ENCODE measurements around the gene KDF1.

The KDF1 gene

DNA sequence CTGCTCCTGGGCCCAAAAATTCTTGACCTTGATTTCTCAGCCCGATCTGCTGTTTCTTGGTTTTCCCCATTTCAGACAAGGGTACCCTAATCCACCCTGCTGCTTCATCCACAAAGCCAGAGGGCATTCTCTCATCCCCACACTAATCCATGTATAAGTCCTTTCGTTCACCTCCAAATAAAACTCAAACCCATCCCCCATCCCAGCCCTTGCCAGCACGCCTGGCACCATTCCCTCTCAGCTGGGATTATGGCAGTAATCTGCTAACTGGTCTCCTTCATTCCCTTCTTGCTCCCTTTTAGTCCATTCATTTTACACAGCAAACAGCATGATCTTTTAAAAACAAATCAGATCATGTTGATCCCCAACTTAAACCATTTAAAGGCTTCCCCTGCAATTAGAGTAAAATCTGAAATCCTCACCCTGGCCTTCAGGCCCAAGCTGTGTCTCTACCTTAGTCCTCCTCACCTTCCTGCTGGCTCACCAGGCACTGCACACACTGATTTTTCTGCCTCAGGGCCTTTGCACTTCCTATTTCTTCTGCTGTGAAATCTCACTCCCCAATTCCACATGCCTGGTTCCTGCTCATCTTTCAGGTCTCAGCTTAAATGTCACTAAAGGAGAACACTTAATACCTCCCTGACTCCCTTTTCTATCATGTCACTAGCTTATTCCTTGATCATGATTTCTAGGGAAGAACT lies 21.0 kb upstream of the KDF1 start:
- H3K4me3 ChIP-seq (replicated peaks; ENCODE audit: low read depth, low read length), result no peak overlapping the region
- DNase-seq (ENCODE audit: low read depth), result no peak
- TF ChIP-seq, protein P1, sequence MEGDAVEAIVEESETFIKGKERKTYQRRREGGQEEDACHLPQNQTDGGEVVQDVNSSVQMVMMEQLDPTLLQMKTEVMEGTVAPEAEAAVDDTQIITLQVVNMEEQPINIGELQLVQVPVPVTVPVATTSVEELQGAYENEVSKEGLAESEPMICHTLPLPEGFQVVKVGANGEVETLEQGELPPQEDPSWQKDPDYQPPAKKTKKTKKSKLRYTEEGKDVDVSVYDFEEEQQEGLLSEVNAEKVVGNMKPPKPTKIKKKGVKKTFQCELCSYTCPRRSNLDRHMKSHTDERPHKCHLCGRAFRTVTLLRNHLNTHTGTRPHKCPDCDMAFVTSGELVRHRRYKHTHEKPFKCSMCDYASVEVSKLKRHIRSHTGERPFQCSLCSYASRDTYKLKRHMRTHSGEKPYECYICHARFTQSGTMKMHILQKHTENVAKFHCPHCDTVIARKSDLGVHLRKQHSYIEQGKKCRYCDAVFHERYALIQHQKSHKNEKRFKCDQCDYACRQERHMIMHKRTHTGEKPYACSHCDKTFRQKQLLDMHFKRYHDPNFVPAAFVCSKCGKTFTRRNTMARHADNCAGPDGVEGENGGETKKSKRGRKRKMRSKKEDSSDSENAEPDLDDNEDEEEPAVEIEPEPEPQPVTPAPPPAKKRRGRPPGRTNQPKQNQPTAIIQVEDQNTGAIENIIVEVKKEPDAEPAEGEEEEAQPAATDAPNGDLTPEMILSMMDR (IDR thresholded peaks at IDR 0.05; ENCODE audit: low read length, missing control alignments), result no peak

DNA sequence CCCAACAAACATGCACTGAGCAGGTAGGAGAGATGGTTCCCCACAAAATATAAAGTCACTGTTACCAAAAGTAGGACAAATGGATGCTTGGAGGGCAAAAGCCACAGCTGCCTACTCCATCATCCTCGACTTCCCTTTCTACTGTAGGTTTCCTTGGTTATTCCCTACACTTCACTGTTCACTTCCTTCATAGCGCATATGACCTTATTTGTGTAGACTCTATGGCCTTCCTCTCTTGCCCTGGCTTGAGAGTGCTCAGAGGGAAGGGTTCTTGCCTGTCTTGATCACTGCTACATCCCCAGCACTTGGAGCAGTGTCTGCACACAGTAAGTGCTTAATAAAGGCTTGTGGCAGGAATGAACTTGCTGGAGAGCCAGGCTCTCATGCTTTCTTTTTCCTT lies 18.6 kb upstream of the KDF1 start:
- DNase-seq (ENCODE audit: low read depth), result no peak
- TF ChIP-seq, protein P1 (IDR thresholded peaks at IDR 0.05; ENCODE audit: low read length, missing control alignments), result no peak

DNA sequence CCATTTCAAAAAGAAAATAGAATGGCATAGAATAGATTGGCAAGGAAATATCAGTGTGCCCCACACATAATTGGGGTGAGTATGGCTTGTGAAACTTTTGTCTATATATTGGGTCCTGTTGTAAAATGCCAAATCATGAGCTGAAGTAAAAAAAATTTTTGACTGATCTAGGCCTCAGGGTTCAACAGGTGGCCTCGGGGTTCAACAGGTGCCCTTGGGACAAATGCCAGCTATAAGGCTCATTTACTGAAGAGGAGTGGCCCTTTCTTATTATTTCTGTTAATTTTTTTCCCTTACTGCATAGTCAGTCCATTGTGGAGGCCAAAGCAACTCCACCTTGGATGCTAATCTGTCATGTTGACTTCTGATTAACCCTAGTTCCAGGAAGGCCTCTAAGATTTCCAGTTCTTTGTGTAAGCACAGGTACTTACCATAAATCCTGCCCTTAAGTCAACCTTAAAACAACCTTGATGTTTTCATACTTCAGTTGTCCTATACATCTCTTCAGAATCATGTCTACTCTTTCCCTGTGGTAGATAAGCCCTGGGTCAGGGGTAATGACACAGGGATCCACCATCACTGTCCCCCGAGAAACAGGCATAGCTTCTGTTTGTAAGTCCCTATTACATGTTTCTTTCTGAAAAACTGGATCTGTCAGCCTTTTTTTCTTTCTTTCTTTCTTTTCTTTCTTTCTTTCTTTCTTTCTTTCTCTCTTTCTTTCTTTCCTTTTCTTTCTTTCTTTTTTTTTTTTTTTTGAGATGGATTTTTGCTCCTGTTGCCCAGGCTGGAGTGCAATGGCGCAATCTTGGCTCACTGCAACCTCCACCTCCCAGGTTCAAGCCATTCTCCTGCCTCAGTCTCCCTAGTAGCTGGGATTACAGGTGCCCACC lies 16.6 kb upstream of the KDF1 start:
- no peak for DNase-seq (ENCODE audit: low read depth)
- H3K4me3 ChIP-seq (replicated peaks; ENCODE audit: low read depth, low read length), result no peak overlapping the region
- TF ChIP-seq, protein P1 (IDR thresholded peaks at IDR 0.05; ENCODE audit: low read length, missing control alignments), result no peak

More for the DNA sequence above, 18.6 kb upstream of the KDF1 start:
- no peak overlapping the region for H3K4me3 ChIP-seq (replicated peaks; ENCODE audit: low read depth, low read length)

DNA sequence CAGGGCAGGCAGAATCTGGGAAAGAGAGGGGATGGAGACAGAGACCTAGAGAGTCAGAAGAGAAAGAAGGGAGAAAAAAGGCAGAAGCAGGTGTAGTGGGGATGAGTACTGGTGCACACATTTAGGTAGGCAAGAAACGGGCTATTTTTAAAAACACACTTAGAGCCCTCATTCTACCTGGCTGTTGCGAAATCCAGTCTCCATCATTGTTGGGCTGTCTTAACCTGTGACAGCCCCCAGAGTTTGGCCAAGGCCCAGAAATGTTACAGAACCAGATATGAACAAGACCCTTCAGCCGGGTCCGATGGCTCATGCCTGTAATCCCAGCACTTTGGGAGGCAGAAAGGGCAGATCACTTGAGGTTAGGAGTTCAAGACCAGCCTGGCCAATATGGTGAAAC lies 12.6 kb upstream of the KDF1 start:
- DNase-seq (ENCODE audit: low read depth), result no peak
- H3K4me3 ChIP-seq (replicated peaks; ENCODE audit: low read depth, low read length), result no peak overlapping the region
- TF ChIP-seq, protein P1 (IDR thresholded peaks at IDR 0.05; ENCODE audit: low read length, missing control alignments), result no peak

DNA sequence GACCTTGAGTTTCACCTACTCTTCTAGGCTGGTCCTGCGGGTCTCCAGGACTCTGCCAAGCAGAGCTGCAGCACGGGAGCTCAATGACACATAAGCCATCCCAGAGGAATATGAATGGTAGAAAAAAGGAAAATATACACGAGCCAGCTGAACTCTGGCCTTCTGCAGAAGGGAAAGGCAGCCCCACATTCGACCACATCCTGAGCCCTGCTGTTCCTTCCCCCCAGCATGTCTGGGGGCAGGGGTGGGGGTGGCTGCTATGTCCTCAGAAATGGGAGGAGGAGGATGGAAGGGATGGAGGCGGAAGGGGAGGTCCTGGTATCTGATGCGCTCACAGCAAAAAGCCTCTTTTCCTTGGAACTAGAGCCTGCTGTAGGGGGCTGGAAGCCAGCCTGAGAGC lies 12.1 kb upstream of the KDF1 start:
- H3K4me3 ChIP-seq (replicated peaks; ENCODE audit: low read depth, low read length), result no peak overlapping the region
- TF ChIP-seq, protein P1 (IDR thresholded peaks at IDR 0.05; ENCODE audit: low read length, missing control alignments), result no peak
- no peak for DNase-seq (ENCODE audit: low read depth)

DNA sequence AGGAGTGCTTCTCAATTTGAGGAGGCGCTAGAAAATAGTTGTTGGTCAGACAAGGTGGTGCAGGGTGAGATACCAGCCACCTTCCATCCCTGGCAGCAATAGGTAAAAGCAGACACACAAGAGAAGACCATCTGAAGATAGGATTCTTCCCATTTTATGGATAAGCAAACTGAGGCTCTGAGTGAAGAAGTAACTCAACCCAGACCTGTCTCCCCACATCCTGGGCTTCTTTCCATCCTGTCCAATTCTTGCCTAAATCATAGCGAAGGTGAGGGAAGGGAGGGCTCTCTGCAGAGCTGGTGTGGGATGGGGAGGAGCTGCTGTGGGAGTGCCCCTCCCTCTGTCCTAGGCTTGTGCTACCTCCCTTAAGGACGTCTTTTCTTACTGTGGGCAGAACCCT lies 11.3 kb upstream of the KDF1 start:
- TF ChIP-seq, protein P1 (IDR thresholded peaks at IDR 0.05; ENCODE audit: low read length, missing control alignments), result no peak
- no peak for DNase-seq (ENCODE audit: low read depth)
- no peak overlapping the region for H3K4me3 ChIP-seq (replicated peaks; ENCODE audit: low read depth, low read length)

Data from fibroblast of pulmonary artery (primary cell).